HFFc6 (cell line): ENCODE measurements around the gene SLC2A3. TPM values are rescaled to one million over a fixed set of nuclear protein-coding genes. Genes with fewer than 3 reads are reported as not detected.
"Not testable (repeated sequence)": the region's sequence is repeated elsewhere in the genome, so short reads cannot be mapped to it uniquely, and the experiment has no call there.

ENCODE experiments used
- DNase-seq: peaks from one replicate; pipeline ENCODE4 v3.0.0-alpha.2; 2018
- H3K27ac Mint-ChIP-seq: 2 replicates; pipeline ENCODE4 v1.8.0; 2020; ENCODE audit warnings: mild to moderate bottlenecking, mixed read lengths
- H3K27me3 Mint-ChIP-seq: 2 replicates; pipeline ENCODE4 v1.8.0; 2021; ENCODE audit warnings: mild to moderate bottlenecking, moderate library complexity, mixed read lengths; ENCODE audit not compliant: insufficient read depth
- H3K36me3 Mint-ChIP-seq: 2 replicates; pipeline ENCODE4 v1.8.0; 2021; ENCODE audit warnings: low read depth, mixed read lengths
- H3K4me1 Mint-ChIP-seq: 2 replicates; pipeline ENCODE4 v1.8.0; 2020; ENCODE audit warnings: low read depth, mixed read lengths
- H3K4me3 Mint-ChIP-seq: 2 replicates; pipeline ENCODE4 v1.8.0; 2020; ENCODE audit warnings: mild to moderate bottlenecking, moderate library complexity, mixed read lengths
- H3K9me3 Mint-ChIP-seq: 2 replicates; pipeline ENCODE4 v1.8.0; 2020; ENCODE audit warnings: mild to moderate bottlenecking, mixed read lengths
- CTCF ChIP-seq: fragments of 200-600 bp; sonication (generic); IDR thresholded peaks from 2 replicates; pipeline ENCODE4 v1.5.0; 2021; ENCODE audit warnings: antibody characterized with exemption, mild to moderate bottlenecking
- total RNA-seq, 6 experiments: library from RNA; stranded (reverse); fragmentation: NEBNext Ultra II Directional; extraction: Animal tissue kit (Norgen Biotek cat#: 25700); gene quantifications; 2 replicates in 1 of 6; 3 replicates in 5 of 6; pipeline ENCODE4 v1.2.3, GENCODE V29; 2021

Gene SLC2A3
- total RNA-seq, 6 experiments from 2014 or later = 37.0 to 50.5 (median 38.5) TPM

GRCh38 chr12:7973457-7973825 is 37.5 kb upstream of the SLC2A3 start:
- TF ChIP-seq CTCF = no peak
- H3K4me1 Mint-ChIP-seq = peaks cover 35% of the 10 kb centered on the region
- no peaks in the 10 kb centered on the region for H3K36me3 Mint-ChIP-seq
- H3K27me3 Mint-ChIP-seq = no peaks in the 10 kb centered on the region; the same call in 1 of the 2 replicates
- no peak for DNase-seq
- H3K9me3 Mint-ChIP-seq = no peaks in the 10 kb centered on the region
- no peak overlapping the region for H3K4me3 Mint-ChIP-seq
- H3K27ac Mint-ChIP-seq = no peak overlapping the region

- Mint-ChIP-seq H3K4me1 (peaks cover 35% of the 10 kb centered on the region), H3K9me3 (no peaks in the 10 kb centered on the region), H3K36me3 (no peaks in the 10 kb centered on the region), H3K27ac (0 out of 2 replicates have a peak overlapping the region, but pooled peaks have one; percentile 19), H3K4me3 (peak overlapping the region; percentile 44; the same call in 1 of the 2 replicates), H3K27me3 (no peaks in the 10 kb centered on the region; the same call in 1 of the 2 replicates)
- DNase-seq = no peak
- TF ChIP-seq CTCF = no peak
These were observed 36.9 kb upstream of the SLC2A3 start for GRCh38 chr12:7972734-7973456.

- H3K27ac Mint-ChIP-seq = peak overlapping the region; percentile 19; the same call in 1 of the 2 replicates
- DNase-seq, H3K9me3 Mint-ChIP-seq, H3K36me3 Mint-ChIP-seq, H3K27me3 Mint-ChIP-seq: not testable (repeated sequence)
- peaks cover 35% of the 10 kb centered on the region for H3K4me1 Mint-ChIP-seq
- peak overlapping the region; percentile 44 for H3K4me3 Mint-ChIP-seq
These were observed 36.3 kb upstream of the SLC2A3 start for GRCh38 chr12:7972269-7972668.

- peaks cover 31% of the 10 kb centered on the region for H3K4me1 Mint-ChIP-seq
- H3K36me3 Mint-ChIP-seq, H3K27me3 Mint-ChIP-seq, H3K9me3 Mint-ChIP-seq, DNase-seq: not testable (repeated sequence)
- H3K27ac Mint-ChIP-seq = peak overlapping the region; percentile 90; the same call in 1 of the 2 replicates
- peak overlapping the region; percentile 86 for H3K4me3 Mint-ChIP-seq
These were observed 35.8 kb upstream of the SLC2A3 start for GRCh38 chr12:7971765-7972164.

GRCh38 chr12:7970475-7971252 is 34.7 kb upstream of the SLC2A3 start:
- peak; percentile 54 for TF ChIP-seq CTCF
- H3K27ac Mint-ChIP-seq = peak overlapping the region; percentile 90
- H3K4me1 Mint-ChIP-seq = peaks cover 30% of the 10 kb centered on the region
- no peaks in the 10 kb centered on the region for H3K9me3 Mint-ChIP-seq
- H3K27me3 Mint-ChIP-seq = no peaks in the 10 kb centered on the region; the same call in 1 of the 2 replicates
- H3K36me3 Mint-ChIP-seq = no peaks in the 10 kb centered on the region
- peak overlapping the region; percentile 86 for H3K4me3 Mint-ChIP-seq
- DNase-seq = peak; percentile 93

- Mint-ChIP-seq H3K36me3 (no peaks in the 10 kb centered on the region), H3K4me3 (no peak overlapping the region), H3K9me3 (no peaks in the 10 kb centered on the region), H3K4me1 (peaks cover 23% of the 10 kb centered on the region), H3K27ac (no peak overlapping the region), H3K27me3 (no peaks in the 10 kb centered on the region; the same call in 1 of the 2 replicates)
- TF ChIP-seq CTCF = no peak
- no peak for DNase-seq
These were observed 30.6 kb upstream of the SLC2A3 start for GRCh38 chr12:7966563-7966962.

- not testable (repeated sequence) for DNase-seq, H3K4me3 Mint-ChIP-seq, H3K36me3 Mint-ChIP-seq, H3K9me3 Mint-ChIP-seq, H3K27ac Mint-ChIP-seq, H3K27me3 Mint-ChIP-seq
- H3K4me1 Mint-ChIP-seq = peaks cover 18% of the 10 kb centered on the region
These were observed 28.7 kb upstream of the SLC2A3 start for GRCh38 chr12:7964669-7965068.
